GM12865 (cell line): ENCODE measurements around the gene ZSCAN5A.
"Not testable (repeated sequence)": the region's sequence is repeated elsewhere in the genome, so short reads cannot be mapped to it uniquely, and the experiment has no call there.

Experiments used
- DNase-seq: peaks from one replicate; pipeline ENCODE4 v3.0.0; 2010; ENCODE audit warnings: low read depth
- H3K4me3 ChIP-seq: 2 replicates; pipeline ENCODE4 v1.5.1; 2011; ENCODE audit warnings: mild to moderate bottlenecking, low read depth, low read length, control low read depth
- TF ChIP-seq, protein P1 (sequence below): IDR thresholded peaks from 2 replicates; pipeline ENCODE4 v1.5.1; 2011; ENCODE audit warnings: low read length, control low read depth, low read depth, inconsistent platforms; ENCODE audit not compliant: insufficient read depth; ENCODE audit errors: missing control alignments

ZSCAN5A gene

DNA sequence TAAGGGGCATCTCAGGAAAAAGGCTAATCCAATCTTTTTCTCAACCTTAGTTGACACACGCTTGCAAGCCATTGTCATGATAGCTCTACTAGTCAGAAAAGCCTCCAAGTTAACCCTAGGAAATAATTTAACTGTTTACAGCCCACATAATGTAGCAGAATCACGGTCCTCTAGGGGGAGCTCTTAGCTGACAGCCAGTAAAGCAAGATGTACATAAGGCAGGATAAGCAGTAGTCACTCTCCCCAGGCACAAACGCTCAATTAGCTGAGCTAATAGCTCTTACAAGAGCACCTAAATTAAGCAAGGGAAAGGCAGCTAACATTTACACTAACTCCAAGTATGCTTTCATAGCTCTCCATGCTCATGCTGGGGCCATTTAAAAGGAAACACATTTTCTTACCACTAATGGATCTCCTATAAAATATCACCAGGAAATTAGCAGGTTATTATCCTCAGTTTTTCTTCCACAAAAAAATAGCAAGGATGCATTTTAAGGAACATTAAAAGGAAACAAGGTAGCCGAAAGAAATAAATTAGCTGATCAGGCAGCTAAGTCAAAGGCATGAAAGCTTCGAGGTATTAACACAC lies 33.7 kb upstream of the ZSCAN5A start:
- peak; percentile 25 for DNase-seq
- no peak overlapping the region for H3K4me3 ChIP-seq
- TF ChIP-seq, protein P1, sequence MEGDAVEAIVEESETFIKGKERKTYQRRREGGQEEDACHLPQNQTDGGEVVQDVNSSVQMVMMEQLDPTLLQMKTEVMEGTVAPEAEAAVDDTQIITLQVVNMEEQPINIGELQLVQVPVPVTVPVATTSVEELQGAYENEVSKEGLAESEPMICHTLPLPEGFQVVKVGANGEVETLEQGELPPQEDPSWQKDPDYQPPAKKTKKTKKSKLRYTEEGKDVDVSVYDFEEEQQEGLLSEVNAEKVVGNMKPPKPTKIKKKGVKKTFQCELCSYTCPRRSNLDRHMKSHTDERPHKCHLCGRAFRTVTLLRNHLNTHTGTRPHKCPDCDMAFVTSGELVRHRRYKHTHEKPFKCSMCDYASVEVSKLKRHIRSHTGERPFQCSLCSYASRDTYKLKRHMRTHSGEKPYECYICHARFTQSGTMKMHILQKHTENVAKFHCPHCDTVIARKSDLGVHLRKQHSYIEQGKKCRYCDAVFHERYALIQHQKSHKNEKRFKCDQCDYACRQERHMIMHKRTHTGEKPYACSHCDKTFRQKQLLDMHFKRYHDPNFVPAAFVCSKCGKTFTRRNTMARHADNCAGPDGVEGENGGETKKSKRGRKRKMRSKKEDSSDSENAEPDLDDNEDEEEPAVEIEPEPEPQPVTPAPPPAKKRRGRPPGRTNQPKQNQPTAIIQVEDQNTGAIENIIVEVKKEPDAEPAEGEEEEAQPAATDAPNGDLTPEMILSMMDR: peak; percentile 26

DNA sequence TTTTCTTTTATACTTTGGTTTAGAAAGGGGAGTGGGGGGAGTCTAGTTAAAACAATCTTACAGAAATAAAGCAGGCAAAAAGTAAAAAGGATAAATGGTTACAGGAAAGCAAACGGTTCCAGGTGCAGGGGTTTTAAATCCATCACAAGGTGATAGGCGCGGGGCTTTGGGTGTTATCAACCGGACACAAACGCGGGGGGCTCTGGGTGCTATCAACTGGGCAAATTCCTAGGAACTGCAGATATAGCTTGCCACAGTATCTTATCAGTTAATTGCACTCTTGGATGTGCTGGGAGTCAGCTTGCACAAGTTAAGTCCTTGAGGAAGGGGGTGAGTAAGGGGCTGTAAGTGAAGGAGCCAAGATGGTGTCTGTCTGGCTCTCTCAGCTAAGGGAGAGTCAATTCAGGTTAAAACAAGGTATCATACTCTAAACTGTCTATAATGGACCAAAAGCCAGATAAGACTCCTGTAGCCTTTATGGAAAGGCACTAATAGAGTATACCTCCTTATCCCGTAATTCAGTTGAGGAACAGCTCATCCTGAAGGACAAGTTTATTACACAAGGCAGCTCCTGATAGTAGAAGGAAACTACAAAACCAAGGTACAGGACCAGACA lies 32.6 kb upstream of the ZSCAN5A start:
- no peak for DNase-seq
- TF ChIP-seq, protein P1: no peak
- H3K4me3 ChIP-seq: no peak overlapping the region

DNA sequence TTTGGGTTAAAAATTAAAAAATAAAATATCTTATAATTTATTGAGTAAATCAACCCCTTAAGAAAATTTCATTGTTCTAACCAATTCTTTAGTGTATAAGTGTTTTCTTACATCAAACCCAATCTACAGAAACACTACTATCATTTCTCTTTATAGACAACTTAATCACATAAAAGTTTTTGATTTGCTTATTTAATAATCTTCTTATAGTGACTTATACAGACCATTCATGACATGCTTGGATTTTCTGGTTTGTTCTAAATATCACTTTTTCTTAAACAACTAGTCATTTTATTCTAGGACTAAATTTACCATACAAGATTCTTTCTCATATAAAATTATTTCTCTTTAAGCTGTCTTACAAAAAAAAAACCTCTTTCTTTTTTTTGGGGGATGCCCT lies 27.3 kb upstream of the ZSCAN5A start:
- no peak overlapping the region for H3K4me3 ChIP-seq
- TF ChIP-seq, protein P1: no peak
- no peak for DNase-seq

DNA sequence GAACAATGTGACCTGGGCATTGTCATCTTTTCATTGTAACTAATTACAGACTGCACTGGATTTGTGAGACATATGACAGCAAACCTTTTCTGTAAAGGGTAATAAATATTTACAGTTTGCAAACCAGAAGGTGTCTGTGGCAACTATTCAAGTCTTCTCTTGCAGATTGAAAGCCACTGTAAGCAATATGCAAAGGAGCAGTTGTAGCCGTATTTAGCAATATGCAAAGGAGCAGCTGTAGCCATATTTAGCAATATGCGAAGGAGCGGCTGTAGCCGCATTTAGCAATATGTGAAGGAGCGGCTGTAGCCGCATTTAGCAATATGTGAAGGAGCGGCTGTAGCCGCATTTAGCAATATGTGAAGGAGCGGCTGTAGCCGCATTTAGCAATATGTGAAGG lies 24.4 kb upstream of the ZSCAN5A start:
- not testable (repeated sequence) for H3K4me3 ChIP-seq, DNase-seq

DNA sequence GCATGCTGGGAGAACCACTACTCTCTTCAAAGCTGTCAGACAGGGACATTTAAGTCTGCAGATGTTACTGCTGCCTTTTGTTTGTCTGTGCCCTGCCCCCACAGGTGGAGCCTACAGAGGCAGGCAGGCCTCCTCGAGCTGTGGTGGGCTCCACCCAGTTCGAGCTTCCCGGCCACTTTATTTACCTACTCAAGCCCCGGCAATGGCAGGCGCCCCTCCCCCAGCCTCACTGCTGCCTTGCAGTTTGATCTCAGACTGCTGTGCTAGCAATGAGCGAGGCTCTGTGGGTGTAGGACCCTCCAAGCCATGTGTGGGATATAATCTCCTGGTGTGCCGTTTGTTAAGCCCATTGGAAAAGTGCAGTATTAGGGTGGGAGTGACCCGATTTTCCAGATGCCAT lies 22.4 kb upstream of the ZSCAN5A start:
- DNase-seq, H3K4me3 ChIP-seq: not testable (repeated sequence)

DNA sequence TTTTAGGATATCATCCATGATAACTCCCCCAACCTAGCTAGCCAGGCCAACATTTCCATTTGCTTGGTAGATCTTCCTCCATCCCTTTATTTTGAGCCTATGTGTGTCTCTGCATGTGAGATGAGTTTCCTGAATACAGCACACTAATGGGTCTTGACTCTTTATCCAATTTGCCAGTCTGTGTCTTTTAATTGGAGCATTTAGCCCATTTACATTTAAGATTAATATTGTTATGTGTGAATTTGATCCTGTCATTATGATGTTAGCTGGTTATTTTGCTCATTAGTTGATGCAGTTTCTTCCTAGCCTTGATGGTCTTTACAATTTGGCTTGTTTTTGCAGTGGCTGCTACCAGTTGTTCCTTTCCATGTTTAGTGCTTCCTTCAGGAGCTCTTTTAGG lies 20.7 kb upstream of the ZSCAN5A start:
- DNase-seq, H3K4me3 ChIP-seq: not testable (repeated sequence)

DNA sequence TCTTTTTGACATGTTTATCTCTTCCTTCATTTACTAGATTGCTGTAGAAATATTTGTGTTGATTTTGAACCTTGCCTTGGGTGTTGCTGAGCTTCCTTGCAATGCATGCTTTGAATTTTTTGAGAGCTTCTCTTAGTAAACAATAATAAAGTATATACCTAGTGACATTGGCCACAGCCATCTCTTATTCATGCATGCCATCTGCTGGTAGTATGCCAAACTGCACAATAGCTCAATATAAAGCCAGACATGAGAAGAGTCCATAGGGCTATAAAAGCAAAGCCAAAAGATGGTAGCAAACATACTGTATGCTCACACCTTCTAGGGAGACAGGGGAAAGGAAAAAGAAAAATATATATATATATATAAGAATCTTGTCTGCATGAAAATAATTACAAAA lies 18.9 kb upstream of the ZSCAN5A start:
- DNase-seq: peak; percentile 63
- no peak overlapping the region for H3K4me3 ChIP-seq
- TF ChIP-seq, protein P1: peak; percentile 79

DNA sequence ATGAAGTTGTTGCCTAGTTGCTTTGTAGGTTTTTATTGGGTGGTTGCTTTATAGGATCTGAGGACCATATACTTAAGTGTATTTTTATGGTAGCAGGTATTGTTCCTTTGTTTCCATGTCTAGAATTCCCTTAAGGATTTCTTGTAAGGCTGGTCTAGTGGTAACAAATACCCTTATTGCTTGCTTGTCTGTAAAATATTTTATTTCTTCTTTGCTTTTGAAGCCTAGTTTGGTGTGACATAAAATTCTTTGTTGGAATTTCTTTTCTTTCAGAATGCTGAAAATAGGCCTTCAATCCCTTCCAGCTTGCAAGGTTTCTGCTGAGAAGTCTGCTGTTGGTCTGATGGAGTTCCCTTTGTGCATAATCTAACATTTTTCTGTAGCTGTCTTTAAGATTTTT lies 18.1 kb upstream of the ZSCAN5A start:
- H3K4me3 ChIP-seq: no peak overlapping the region
- no peak for DNase-seq
- TF ChIP-seq, protein P1: no peak
